Globus pallidus (tissue), 1 donor: ENCODE measurements around the gene PPP3CA.
A peak's percentile ranks its signal among the peaks of the same experiment; 100 is the strongest.
"Not testable (repeated sequence)": the region's sequence is repeated elsewhere in the genome, so short reads cannot be mapped to it uniquely, and the experiment has no call there.

Experiments
- DNase-seq: peaks from one replicate; pipeline ENCODE4 v3.0.0-alpha.2; 2015; ENCODE audit warnings: low spot score

PPP3CA gene

GRCh38 chr4:101141855-101142254, 205.5 kb downstream of the PPP3CA start:
- DNase-seq, result no peak

- DNase-seq, result no peak
Measured at GRCh38 chr4:101141230-101141629, 206.1 kb downstream of the PPP3CA start.

GRCh38 chr4:101140228-101140627, 207.1 kb downstream of the PPP3CA start:
- no peak for DNase-seq

GRCh38 chr4:101136373-101137370, 210.7 kb downstream of the PPP3CA start:
- no peak for DNase-seq

- no peak for DNase-seq
Measured at GRCh38 chr4:101135371-101136010, 211.8 kb downstream of the PPP3CA start.

- DNase-seq, result not testable (repeated sequence)
Measured at GRCh38 chr4:101131058-101131457, 216.3 kb downstream of the PPP3CA start.

- not testable (repeated sequence) for DNase-seq
Measured at GRCh38 chr4:101128898-101129297, 218.4 kb downstream of the PPP3CA start.

GRCh38 chr4:101128473-101128872, 218.9 kb downstream of the PPP3CA start:
- DNase-seq, result no peak

- no peak for DNase-seq
Measured at GRCh38 chr4:101127176-101127790, 220.0 kb downstream of the PPP3CA start.

GRCh38 chr4:101126059-101126458, 221.3 kb downstream of the PPP3CA start:
- DNase-seq, result no peak

- DNase-seq, result no peak
Measured at GRCh38 chr4:101125045-101125942, 222.0 kb downstream of the PPP3CA start.

- DNase-seq, result no peak
Measured at GRCh38 chr4:101123231-101123630, 224.1 kb downstream of the PPP3CA start.

GRCh38 chr4:101122019-101122418, 225.3 kb downstream of the PPP3CA start:
- no peak for DNase-seq

GRCh38 chr4:101119141-101119540, 228.2 kb downstream of the PPP3CA start:
- peak; percentile 70 for DNase-seq

- DNase-seq, result no peak
Measured at GRCh38 chr4:101118617-101119016, 228.7 kb downstream of the PPP3CA start.

- DNase-seq, result no peak
Measured at GRCh38 chr4:101115887-101116286, 231.4 kb downstream of the PPP3CA start.

- peak; percentile 96 for DNase-seq
Measured at GRCh38 chr4:101114936-101115372, 232.4 kb downstream of the PPP3CA start.

GRCh38 chr4:101104312-101105052, 242.8 kb downstream of the PPP3CA start:
- no peak for DNase-seq

GRCh38 chr4:101103381-101104142, 243.8 kb downstream of the PPP3CA start:
- DNase-seq, result peak; percentile 71
